ENCODE measurements around the gene TSKU.

DNA sequence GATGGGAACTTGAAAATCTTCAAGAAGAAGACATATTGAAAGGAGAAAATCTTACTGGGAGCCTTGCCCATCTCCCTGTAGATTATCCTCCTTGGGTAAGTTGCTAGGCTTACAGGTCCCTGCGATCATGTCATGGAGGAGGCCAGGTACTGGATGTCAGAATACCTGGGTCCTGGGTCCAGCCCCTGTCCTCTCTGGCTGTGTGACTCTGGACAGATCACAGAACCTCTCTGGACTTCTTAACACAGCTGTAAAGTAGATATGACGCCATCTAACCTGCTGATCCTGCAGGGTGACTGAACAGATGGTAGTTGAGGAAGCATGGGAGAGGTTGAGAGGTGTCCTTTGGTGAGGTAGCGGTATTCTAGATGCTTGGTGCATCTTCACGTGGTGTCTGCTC, 4.1 kb downstream of the TSKU start:
- TF ChIP-seq, protein P1, sequence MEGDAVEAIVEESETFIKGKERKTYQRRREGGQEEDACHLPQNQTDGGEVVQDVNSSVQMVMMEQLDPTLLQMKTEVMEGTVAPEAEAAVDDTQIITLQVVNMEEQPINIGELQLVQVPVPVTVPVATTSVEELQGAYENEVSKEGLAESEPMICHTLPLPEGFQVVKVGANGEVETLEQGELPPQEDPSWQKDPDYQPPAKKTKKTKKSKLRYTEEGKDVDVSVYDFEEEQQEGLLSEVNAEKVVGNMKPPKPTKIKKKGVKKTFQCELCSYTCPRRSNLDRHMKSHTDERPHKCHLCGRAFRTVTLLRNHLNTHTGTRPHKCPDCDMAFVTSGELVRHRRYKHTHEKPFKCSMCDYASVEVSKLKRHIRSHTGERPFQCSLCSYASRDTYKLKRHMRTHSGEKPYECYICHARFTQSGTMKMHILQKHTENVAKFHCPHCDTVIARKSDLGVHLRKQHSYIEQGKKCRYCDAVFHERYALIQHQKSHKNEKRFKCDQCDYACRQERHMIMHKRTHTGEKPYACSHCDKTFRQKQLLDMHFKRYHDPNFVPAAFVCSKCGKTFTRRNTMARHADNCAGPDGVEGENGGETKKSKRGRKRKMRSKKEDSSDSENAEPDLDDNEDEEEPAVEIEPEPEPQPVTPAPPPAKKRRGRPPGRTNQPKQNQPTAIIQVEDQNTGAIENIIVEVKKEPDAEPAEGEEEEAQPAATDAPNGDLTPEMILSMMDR (conservative IDR thresholded peaks at IDR 0.05; ENCODE audit: low read length), result no peak
- TF ChIP-seq EZH2phosphoT487 (IDR thresholded peaks at IDR 0.05; ENCODE audit: borderline replicate concordance), result no peak

Data from Loucy (cell line).